ENCODE results near the gene ERCC3. TPM values are rescaled to one million over a fixed set of nuclear protein-coding genes. Genes with fewer than 3 reads are reported as not detected.
"Not testable (repeated sequence)": the region's sequence is repeated elsewhere in the genome, so short reads cannot be mapped to it uniquely, and the experiment has no call there.

ERCC3 gene
- total RNA-seq, 1 experiment from 2014 or later: 46.0 TPM

DNA sequence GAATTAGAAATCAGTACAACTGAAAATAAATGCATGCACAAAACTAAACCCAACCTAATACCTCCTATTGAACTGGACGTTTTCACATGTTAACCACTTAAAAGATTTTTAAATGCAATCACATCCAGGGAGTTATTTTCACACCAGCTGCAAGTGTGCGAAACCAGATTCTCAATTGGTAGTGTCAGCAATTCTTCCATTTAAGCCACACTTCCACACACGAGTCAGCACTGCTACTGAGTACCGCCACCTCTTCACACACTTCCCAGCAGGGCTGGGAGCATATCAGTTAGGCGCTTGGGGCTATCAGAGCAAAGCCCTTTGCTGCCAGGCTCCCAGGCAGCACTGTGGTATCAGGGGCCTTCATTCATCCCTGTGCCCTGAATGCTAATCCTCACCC lies 14.2 kb downstream of the ERCC3 start:
- no peak for DNase-seq (ENCODE audit: low read depth)

DNA sequence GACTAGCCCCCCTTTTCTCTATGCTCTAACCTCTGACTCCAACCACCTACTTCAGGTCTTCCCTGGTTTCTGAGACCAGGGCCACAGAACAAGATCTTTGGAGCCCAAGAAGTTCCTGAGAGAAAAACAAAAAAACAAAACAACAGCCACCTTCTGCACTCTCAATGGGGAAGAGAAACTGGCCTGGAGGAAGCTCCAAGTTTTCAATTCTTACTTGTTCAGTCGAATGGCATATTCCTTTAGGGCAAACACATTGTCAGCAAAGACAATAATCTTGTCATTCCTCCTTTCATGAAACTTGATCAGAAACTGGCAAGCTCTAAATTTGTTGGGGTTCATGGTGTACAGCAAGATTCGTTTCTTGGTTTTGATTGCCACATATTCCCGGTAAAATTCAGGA lies 15.0 kb downstream of the ERCC3 start:
- no peak for DNase-seq (ENCODE audit: low read depth)

DNA sequence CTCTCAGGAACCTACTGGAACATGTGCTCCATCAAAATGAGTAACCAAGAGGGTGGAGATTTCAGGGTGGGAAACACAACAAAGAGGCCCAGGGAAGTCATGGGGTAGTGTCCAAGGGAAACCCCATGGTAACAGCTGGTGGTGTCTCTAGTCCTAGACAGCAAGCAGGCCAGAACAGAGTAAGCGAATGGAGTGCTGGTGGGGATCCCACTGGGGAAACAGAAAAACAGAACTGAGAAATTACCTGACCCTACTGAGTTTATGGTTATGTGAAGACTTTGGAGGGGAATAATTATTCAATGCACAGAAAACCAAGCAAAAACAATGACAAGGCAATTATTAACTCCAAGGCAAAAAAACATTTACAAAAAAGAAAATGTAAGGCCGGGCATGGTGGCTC lies 16.9 kb downstream of the ERCC3 start:
- DNase-seq (ENCODE audit: low read depth): no peak

DNA sequence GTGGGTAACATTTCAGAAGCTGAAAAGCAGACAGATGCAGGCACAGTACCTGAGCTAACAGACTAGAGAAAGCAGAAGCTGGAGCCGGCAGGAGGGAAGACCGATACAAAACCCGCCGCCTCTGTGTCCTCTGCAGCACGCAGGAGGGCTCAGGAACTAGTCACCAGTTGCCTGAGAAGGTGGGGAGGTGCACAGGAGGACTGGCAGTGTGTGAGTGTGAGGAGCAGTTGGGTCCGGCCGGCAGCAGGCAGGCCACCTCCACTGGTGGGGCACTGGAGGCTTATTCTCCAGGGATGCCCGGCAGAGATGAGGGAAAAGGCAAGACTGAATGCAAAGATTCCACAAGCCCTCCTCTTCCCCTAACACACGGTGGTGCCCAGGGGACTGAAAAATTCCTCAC lies 18.2 kb downstream of the ERCC3 start:
- DNase-seq (ENCODE audit: low read depth): no peak

DNA sequence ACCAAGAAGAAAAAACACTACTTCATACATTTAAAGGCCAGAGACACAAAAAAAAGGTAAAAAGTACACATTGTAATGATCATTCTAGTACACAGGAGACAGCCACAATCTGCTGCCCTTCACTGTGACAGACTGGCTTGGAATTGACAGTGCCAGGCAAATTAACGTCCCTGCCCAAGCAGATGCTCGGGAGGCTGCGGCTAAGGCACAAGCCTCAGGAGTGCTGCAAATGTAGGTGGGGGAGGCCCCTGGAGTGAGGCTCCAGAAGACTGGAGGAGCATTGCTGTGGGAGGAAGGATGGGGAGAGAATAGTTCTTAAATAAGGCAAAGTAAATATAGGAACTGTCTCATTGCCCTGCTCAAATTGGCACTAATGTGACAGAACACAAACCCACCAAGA lies 18.6 kb downstream of the ERCC3 start:
- no peak for DNase-seq (ENCODE audit: low read depth)

DNA sequence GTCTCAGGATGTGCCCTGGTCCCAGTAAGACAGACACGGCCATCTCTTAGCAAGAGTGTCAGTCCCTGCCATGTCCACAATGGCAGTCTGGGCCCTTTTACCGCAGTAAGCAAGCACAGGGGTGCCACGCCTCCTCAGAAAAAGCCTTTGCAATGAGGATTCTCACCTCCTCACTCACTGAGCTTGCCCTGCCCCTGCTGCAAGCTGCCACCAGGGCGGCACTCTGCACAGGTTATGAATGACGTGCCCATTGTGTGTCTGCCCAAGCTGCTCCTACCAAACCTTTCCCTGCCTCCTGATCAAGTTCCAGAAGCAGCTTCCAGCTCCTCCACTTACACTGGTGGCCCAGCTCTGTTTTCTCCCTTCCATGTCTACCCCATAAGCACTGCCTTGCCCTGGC lies 23.3 kb downstream of the ERCC3 start:
- no peak for DNase-seq (ENCODE audit: low read depth)

DNA sequence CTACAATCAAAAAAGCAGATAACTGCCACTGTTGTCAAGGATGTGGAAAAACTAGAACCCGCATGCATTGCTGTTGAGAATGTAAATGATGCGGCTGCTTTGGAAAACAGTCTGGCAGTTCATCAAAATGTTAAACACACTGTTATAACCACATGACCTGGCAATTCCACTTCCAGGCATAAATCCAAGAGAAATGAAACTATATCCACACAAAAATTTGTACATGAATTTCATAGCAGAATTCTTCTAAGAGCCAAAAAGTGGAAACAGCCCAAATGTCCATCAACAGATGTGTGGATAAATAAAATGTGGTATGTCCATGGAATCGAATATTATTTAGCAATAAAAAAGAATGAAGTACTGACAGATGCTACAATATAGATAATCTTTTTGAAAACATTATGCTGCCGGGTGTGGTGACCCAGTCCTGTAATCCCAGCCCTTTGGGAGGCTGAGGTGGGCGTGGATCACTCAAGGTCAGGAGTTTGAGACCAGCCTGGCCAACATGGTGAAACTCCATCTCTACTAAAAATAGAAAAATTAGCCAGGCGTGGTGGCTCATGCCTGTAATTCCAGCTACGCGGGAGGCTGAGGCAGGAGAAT lies 32.0 kb downstream of the ERCC3 start:
- no peak for DNase-seq (ENCODE audit: low read depth)

DNA sequence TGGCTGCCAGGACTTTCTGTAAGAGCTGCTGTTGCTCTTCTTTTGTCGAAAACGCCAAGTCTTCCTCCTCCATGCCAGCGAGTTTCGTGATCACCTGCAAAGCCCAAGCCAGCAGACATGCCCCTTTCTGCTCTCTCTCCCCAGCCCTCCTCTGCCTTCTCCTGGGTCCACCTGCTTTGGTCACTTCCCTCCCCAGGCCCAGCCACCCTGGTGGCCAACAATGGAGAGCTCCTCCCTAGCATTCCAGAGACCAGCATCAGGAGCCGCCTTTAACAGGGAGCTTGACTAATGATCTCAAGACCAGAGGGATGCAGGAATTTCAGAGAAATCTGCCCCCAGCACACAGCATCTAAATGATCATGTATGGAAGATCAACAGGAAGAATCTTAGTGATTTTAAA lies 34.6 kb downstream of the ERCC3 start:
- no peak for DNase-seq (ENCODE audit: low read depth)

DNA sequence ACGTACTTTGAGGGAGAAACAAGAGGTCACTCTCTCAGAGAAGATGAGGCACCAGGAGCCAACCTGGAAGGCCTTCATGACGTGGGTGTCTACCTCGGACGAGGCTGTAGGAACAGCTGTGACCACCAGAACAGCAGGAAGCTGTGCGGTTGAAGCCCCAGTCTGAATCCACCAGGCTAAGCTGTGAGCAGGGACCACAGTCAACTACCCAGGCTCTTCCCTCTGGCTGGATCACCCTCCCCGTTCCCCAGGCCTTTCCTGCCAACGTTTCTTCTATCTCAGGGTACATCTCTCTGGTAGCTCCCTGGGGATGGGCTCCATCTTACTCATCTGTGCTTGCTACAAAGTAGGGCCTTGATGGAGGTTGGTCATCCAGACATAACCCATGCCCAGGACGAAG lies 37.1 kb downstream of the ERCC3 start:
- no peak for DNase-seq (ENCODE audit: low read depth)

DNA sequence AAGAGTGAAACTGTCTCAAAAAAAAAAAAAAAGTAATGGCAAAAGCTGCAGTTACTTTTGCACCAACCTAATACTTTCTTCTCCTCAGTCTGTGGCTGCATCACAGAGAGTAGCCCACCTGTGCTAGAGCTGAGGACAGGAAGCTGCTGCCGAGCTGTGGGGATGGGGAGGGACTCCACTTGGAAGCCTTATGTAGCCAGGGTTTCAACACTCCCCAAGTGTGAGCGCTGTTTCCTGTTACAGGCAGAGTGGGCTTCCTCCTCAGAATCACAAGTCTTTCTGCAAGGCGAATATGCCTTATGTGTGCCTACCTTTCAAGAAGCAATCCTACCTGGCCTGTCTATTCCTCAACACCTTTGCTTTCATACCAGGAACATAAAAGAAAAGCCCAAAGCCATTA lies 37.6 kb downstream of the ERCC3 start:
- DNase-seq (ENCODE audit: low read depth): no peak

DNA sequence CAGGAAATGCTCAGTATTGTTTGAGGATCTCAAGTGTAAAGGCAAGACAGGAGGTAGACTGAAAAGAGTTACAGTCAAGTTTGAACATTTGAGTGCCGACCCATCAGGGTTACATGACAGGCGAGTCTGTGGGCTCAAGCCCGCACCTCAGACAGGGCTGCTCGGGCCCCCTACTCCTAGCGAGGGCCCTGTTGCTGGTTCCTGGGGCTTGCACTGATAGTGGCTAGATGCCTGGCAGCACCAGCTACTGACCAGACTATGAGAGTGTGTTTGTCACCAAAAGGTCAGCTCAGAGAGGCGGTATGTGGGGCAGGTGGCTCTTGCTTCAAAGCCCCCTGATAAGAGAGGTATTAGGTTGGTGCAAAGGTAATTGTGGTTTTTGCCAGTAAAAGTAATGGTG lies 38.2 kb downstream of the ERCC3 start:
- DNase-seq (ENCODE audit: low read depth): no peak

DNA sequence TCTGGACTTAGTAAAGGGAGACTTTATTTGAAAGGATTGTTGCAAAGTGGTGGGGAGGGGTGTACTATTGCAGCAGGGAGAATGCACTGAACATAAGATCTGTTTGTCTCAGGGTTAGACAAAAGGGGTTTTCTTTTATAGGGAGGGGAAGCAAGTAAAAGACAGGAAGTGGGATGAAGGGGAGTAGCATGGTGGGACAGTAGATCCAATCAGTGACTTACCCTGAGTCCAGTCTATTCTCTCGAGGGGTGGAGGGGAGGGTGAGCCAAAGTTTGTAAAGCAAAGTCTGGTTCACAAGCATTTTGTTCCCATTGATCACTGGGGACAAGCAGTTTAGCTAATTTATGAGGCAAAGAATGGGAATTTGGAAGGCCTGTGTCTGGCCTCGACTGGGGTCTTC lies 38.8 kb downstream of the ERCC3 start:
- peak; percentile 67 for DNase-seq (ENCODE audit: low read depth)

DNA sequence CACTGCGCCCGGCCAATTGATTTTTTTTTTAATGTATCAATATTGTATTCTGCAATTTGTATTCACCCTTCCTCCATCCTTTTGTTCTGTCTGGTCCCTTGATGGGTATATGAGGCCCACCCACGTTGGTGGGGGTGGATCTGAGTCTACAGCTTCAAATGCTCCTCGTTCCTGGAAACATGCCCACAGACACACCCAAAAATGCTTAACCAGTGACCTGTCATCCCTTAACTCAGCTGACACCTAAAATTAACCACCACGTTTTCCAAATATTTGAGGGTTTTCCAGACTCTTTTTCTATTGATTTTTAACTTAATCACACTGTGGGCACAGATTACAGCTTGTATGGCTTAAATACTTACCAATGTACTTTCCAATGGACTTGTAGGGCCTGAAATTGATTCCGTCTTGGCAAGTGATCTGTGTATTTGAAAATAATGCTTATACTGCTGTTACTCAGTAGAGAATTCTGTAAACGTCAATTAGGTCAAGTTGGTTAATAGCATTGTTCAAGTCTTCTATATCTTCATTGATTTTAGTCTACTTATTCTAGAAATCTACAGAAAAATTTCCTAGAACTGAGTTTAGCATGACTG lies 39.5 kb downstream of the ERCC3 start:
- DNase-seq (ENCODE audit: low read depth): peak; percentile 50

DNA sequence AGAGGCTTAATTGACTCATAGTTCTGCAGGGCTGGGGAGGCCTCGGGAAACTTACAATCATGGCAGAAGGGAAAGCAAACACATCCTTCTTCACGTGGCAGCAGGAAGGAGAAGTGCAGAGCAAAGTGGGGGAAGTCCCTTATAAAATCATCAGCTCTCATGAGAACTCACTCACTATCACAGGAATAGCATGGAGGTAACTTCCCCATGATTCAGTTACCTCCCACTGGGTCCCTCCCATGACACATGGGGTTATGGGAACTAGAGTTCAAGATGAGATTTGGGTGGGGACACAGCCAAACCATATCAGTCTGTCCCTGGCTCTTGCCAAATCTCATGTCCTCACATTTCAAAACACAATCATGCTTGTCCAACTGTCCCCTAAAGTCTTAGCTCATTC lies 52.8 kb downstream of the ERCC3 start:
- not testable (repeated sequence) for DNase-seq (ENCODE audit: low read depth)

DNA sequence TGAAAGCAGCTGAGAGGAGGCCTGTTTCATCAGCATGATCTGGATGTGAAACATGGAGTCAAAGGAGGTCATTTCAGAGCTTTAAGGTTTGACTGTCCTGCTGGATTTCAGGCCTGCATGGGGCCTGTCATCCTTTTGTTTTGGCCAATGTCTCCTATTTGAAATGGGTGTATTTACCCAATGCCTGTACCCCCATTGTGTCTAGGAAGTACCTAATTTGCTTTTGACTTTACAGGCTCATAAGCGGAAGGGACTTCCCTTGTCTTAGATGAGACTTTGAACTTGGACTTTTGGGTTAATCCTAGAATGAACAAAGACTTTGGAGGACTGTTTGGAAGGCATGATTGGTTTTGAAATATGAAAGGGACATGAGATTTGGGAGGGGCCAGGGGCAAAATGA lies 54.5 kb downstream of the ERCC3 start:
- DNase-seq (ENCODE audit: low read depth): no peak

DNA sequence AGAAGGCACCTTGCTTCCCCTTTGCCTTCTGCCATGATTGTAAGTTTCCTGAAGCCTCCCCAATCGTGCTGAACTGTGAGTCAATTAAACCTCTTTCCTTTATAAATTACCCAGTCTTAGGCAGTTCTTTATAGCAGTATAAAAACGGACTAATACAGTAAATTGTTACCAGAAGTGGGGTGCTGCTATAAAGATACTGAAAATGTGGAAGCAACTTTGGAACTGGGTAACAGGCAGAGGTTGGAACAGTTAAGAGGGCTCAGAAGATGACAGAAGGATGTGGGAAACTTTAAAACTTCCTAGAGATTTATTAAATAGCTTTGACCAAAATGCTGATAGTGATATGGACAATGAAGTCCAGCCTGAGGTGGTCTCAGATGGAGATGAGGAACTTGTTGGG lies 56.2 kb downstream of the ERCC3 start:
- DNase-seq (ENCODE audit: low read depth): not testable (repeated sequence)

DNA sequence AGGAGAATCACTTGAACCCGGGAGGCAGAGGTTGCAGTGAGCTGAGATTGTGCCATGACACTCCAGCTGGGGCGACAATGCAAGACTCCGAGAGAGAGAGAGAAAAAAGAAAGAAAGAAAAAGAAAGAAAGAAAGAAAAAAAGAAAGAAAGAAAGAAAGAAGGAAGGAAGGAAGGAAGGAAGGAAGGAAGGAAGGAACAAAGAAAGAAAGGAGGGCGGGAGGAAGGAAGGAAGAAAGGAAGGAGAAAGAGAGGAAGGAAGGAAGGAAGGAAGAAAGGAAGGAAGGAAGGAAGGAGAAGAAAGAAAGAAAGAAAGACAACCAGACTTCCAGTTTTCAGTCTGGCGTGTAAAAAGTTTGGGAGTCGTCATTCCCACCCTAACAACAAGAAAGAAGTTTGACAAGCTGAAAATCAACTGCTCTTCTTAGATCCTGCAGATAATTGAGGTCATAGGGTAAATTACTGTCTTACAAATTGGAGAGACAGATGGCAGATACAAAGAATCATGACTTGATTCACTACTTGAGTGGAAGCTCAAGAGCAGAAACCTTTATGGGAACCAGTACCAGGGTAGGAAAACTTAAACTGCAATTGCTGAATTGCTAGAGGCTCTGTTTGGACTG lies 58.8 kb downstream of the ERCC3 start:
- no peak for DNase-seq (ENCODE audit: low read depth)

DNA sequence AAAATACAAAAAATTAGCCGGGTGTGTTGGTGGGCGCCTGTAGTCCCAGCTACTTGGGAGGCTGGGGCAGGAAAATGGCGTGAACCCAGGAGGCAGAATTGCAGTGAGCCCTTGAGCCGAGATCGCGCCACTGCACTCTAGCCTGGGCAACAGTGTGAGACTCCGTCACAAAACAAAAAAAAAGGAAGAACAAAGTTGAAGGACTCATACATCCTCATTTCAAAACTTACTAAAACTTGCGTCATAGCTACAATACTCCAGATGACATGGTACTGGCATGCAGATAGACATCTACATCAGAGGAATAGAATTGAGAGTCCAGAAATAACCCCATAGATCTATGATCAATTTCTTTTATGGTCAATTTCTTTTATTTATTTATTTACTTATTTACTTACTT lies 60.2 kb downstream of the ERCC3 start:
- DNase-seq (ENCODE audit: low read depth): no peak

DNA sequence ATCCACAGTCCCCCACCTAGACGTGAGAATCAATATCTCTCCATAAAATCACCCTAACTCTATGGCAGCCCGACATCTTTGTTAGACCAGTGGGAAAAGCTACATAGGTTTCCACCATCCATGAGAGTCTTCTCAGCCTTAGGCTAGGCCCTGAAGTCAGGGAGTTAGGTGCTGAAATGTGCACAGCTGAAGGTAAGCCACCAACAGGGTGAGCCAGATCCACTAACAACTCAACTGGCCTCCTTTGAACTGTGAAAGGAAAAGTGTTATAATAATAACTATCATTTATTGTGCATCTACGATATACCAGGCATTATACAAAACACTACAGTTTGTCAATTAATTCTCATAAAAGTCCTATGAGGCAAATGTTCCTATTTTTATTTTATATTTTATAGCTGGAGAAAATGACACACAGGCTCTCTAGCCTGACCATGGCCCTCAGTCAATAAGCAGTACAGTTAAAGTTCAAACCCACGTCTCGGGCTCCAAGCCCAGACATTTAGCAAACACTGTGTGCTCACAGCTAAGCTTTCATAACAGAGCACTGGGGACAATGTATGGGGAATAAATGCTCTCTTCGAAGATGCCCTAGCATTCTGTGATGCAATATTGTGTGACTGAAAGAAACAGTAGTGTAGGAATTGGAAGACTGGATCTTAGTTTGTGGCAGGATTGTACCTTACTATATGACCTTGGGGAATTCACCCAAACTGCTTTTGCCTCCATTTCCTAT lies 62.6 kb downstream of the ERCC3 start:
- DNase-seq (ENCODE audit: low read depth): no peak

DNA sequence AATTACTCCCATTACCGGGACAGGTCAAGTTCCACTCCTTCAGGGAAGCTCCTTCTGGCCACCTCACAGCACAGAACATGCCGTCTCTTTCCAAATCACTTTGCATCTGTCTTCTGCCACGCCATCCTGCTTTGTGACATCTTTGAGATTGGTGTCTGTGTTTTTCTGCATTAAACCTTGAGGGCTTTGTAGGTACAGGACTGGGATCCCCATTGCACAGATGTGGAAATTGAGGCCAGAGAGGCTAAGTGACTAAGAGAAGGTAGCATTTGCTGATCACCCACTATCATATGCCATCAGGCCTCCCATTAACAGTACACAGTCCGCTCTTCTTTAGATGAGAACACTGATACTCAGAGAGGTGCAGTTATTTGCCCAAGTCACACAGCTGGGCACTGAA lies 64.4 kb downstream of the ERCC3 start:
- no peak for DNase-seq (ENCODE audit: low read depth)

DNA sequence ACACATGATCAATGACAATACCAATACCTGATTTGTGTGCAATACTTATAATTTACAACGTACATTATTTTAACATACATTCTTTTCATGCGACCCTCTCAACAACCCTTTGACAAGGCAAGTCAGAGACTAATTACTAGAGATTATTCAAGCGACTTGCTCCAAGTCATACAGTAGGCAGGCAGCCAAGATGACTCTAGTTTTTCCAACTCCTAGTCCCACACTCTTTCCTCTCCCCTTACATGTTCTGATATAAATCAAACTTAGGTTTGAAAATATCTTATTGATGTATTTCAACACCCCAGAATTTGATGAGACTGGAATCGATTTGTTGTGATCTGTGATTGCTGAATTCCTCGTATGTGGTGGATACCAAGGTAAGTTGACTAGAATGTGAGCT lies 65.8 kb downstream of the ERCC3 start:
- DNase-seq (ENCODE audit: low read depth): no peak

DNA sequence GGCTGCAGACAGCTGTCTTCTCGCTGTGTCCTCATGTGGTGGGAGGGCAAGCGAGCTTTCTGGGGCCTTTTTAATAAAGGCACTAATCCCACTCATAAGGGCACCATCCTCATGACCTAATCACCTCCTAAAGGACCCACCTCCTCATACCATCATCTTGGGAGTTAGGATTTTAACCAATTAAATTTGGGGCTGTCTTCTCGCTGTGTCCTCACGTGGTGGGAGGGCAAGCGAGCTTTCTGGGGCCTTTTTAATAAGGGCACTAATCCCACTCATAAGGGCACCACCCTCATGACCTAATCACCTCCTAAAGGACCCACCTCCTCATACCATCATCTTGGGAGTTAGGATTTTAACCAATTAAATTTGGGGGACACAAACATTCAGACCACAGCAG lies 66.7 kb downstream of the ERCC3 start:
- not testable (repeated sequence) for DNase-seq (ENCODE audit: low read depth)

All from HT1080 (cell line).